ENCODE results near the gene ZNF292. TPM values are rescaled to one million over a fixed set of nuclear protein-coding genes. Genes with fewer than 3 reads are reported as not detected.
"Not testable (repeated sequence)": the region's sequence is repeated elsewhere in the genome, so short reads cannot be mapped to it uniquely, and the experiment has no call there.

Gene ZNF292
- total RNA-seq, 1 donor from 2014 or later: 84.1 TPM

DNA sequence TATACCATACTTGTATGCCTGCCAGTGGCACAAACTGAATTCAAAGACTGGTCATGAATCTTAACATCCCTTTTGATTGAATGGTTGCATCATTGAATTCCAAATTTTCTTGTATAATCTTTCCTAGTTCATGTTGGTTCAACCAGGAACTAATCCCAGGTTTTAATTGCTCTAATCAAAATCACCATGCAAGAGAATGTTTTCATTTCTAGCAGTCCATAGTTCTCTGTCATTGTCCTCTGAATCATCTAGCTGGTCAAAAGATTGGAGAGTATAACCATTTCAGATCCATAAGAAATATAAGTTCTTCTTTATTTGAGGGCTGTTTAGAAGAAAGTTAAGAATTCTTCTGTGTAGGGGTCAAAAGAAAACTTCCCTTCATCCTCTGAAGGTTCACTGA, 57.2 kb downstream of the ZNF292 start:
- DNase-seq (ENCODE audit: low spot score): no peak

DNA sequence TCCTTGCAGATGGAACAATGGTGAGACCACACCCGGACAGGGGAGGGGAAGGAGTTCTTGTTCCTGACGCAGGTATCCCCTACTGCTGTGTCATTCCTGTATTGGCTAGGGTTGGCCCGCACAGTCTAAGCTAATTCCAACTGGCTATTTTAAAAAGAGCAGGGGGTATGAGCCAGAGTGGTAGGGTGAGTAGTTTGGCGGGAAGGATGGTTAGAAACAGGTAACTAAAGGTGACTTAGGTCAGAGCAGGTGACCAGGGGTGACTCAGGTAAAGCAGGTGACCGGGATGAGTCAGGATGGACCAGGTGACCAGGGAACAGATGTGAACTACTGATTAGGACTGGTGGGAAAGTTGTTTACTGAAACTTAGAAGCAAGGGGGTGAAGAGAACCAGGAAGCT, 58.0 kb downstream of the ZNF292 start:
- peak; percentile 45 for DNase-seq (ENCODE audit: low spot score)

DNA sequence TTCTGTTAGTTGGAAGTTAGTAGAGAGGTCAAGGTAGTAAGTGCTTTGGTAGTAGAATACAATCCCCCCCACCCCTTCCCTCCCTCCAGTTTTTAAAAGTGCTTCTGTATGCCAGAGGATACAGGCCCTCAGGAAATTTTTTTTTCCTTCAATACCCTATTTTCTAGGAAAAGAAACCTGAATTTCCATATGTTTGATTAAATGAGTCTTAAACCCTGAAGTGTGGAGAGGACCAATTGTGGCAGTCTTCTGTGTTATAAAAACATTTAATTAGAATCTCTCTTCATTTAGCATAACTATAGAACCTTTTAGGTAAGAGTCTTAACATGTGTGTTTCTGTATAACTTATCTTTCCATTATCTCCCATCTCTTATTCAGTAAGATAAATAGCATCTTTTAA, 59.5 kb downstream of the ZNF292 start:
- DNase-seq (ENCODE audit: low spot score): no peak

DNA sequence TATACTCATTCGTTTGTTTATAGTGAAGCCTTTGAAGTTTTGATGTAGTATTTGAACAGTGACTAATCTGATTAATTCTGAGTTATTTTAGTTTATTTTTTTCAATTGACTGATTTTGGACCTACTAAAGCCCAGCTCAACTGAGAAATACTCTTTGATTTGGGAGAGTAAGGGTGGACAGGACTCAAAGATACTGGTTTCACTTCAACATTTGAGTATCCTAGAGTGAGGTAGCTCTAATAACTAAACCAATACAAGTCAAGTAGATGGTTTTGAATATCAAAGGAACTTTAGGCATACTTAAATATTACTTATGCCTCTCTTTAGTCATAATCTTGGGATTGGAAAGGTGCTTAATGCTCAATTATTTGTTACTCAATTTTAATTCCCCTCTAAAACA, 65.6 kb downstream of the ZNF292 start:
- no peak for DNase-seq (ENCODE audit: low spot score)

DNA sequence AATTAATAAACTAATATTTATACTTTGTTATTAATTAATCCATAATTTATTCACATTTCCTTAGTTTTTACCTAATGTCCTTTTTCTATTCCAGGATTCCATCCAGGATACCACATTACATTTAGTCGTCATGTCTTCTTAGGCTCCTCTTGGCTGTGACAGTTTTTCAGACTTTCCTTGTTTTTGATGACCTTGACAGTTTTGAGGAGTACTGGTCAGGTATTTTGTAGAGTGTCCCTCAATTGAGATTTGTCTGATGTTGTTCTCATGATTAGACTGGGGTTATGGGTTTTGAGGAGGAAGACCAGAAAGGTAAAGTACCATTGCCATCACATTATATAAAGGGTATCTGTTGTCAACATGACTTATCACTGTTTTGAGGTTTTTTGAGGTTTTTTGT, 67.3 kb downstream of the ZNF292 start:
- no peak for DNase-seq (ENCODE audit: low spot score)

DNA sequence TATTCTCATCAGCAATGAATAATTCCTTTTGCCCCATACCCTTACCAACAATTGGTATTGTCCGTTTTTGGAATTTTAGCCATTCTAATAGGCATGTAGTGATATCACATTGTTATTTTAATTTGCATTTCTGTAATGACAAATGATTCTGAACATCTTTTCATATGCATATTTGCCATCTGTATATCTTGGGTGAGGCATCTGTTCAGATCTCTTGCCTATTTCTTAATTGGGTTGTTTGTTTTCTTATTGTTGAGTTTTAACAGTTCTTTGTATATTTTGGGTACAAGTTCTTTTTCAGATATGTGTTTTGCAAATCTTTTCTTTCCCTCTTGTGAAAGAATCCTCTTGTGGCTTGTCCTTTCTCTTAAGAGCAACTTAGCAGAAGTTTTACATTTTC, 69.6 kb downstream of the ZNF292 start:
- DNase-seq (ENCODE audit: low spot score): no peak

DNA sequence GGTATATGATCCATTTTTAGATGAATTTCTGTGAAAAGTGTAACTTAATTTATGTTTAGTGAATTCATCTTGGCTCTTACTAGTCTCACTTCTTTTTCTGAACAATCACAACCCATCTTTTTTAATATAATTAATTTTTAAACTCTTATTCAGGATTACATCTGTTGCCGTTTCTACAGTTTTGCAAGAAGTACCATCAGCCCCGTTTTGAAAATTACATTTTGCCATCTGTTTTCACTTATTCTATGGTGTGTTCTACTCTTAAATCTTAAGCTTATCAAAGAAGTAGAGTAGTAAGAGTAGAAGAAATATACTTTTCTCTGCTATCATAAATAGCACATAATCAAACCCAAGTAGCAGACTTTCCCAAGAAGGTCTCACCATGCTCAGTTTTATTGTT, 70.1 kb downstream of the ZNF292 start:
- no peak for DNase-seq (ENCODE audit: low spot score)

DNA sequence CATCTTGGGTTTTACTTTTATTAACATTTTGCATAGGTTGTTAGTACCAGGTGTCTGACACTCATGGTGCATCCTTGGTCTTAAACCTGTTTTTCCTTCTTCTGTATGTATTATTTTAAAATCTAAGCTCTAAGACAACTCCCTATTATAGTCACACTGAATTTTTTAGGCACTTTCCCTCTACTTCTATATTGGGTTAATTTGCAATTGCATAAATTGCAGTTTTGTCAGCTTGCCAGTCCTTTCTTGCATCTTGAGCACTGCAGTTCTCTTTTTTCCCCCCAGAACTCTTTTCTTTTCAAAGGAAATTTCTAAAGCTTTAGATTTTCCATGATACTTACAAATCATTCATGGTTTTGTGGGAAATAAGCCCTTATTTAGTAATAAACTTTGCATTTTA, 70.6 kb downstream of the ZNF292 start:
- no peak for DNase-seq (ENCODE audit: low spot score)

DNA sequence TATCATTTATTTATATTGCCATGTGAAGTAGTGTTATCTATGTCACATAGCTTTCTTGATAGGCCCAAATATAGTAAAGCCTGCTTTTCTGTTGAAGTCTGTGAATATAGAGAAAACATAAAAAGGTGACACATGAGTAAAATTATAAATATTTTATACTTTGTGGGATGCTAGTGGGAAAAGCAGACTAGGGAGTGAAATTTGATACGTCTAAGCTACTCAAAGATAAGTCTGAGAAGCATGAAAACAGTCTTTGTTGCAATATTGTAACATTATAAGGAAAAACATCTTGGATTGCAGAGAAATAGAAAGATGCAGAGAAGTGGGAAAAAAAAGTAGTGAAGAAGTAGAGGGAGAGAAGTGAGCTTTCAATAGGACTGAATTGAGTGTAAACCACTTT, 75.4 kb downstream of the ZNF292 start:
- DNase-seq (ENCODE audit: low spot score): no peak

DNA sequence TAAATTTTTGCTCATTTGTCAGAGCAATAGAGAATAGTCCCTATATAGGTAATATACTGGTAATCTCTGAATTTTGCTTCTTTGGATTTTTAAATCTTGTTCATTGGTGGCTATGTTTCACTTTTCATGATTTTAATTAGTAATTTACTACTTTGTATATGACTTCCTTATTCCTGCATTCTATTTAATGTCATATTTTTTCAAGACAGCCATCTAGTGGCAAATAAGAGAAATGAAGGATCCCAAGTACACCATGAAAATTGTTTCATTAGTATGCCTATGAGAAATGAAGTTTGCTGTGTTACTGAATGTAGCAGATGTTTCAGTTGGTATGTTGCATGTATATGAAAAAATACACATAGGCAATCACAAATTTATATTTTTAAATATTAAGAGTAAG, 82.4 kb downstream of the ZNF292 start:
- DNase-seq (ENCODE audit: low spot score): no peak

DNA sequence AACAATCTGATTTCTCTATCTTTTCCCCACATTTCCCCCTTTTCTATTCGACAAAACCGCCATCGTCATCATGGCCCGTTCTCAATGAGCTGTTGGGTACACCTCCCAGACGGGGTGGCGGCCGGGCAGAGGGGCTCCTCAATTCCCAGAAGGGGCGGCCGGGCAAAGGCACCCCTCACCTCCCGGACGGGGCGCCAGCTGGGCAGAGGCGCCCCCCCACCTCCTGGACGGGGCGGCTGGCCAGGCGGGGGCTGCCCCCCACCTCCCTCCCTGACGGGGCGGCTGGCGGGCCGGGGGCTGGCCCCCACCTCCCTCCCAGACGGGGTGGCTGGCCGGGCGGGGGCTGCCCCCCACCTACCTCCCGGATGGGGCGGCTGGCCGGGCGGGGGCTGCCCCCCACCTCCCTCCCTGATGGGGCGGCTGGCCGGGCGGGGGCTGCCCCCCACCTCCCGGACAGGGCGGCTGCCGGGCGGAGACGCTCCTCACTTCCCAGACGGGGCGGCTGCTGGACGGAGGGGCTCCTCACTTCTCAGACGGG, 83.8 kb downstream of the ZNF292 start:
- not testable (repeated sequence) for DNase-seq (ENCODE audit: low spot score)

DNA sequence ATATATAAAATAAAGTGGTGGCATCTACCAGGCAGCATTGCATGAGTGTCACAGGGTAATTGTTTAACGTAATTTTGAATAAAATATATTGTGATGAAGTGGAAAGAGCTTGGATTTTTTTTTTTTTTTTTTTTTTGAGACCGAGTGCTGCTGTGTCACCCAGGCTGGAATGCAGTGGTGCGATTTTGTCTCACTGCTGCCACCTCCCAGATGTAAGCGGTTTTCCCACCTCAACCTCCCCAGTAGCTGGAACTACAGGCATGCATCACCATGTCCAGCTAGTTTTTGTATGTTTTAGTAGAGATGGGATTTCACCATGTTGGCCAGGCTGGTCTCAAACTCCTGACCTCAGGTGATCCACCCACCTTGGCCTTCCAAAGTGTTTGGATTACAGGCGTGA, 85.9 kb downstream of the ZNF292 start:
- DNase-seq (ENCODE audit: low spot score): no peak

DNA sequence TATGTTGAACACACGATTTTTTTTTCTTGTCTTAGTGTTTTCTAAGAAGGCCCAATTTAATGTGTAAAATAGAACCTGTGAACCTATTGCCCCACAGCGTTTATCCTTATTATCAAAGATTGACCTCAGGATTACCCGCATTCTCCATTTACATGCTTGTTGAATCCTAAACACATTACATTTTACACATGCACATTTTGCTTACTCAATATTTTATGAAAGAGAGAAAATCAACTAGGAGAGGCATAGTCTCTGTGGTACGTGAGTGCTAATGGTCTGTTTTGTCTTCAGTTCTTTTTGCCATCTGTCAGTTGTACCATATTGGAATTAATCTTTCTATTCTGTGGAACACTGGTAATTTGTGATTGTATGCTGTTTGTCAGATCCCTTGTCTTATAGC, 86.9 kb downstream of the ZNF292 start:
- DNase-seq (ENCODE audit: low spot score): no peak

DNA sequence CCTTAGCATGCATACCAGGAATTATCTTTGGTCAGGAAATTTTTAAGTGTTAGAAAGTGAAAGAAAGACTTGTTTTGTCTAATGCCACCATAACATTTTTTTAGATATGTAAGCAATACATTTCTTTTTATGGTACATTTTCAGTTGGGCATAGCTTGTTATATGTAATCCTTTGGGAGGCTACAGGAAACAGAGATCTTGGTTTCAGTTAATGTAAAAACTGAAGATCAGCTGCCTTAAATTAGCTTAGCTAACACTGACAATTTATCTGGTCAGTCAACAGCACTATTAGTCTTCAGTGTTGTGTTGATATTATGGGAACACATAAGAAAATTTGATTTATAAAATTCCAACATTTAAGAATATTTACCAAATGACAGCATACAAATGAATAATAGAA, 88.4 kb downstream of the ZNF292 start:
- no peak for DNase-seq (ENCODE audit: low spot score)

DNA sequence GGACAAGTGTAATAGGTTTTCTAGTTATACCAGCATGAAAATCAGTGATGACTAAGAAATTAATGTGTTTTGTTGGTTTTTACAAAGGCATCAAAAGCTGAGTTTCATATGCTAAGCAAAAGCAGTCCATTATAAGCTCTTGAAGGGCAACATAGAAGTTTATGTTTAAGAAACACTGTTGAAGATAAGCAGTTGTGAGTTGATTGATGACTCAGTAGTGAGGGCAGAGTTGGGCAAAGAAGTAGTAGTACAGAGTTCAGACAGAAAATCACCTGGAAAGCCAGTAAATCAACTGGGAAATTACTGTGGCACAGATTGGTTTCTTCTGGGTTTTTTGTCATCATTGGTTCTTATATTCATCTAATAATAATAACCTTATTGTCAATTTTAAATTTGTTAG, 89.0 kb downstream of the ZNF292 start:
- DNase-seq (ENCODE audit: low spot score): no peak

DNA sequence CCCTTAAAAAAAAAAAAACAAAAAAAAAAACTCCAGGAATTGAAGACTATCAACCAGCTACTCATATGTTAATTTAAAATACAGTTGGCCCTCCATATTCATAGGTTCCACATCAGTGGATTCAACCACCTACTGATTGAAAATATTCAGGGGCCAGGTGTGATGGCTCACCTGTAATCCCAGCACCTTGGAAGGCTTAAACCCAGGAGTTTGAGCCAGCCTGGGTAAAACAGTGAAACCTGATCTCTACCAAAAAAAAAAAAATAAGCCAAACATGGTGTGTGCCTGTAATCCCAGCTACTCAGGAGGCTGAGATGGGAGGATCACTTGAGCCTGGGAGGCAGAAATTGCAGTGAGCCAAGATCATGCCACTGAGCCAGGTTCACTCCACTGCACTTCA, 94.7 kb downstream of the ZNF292 start:
- DNase-seq (ENCODE audit: low spot score): no peak

DNA sequence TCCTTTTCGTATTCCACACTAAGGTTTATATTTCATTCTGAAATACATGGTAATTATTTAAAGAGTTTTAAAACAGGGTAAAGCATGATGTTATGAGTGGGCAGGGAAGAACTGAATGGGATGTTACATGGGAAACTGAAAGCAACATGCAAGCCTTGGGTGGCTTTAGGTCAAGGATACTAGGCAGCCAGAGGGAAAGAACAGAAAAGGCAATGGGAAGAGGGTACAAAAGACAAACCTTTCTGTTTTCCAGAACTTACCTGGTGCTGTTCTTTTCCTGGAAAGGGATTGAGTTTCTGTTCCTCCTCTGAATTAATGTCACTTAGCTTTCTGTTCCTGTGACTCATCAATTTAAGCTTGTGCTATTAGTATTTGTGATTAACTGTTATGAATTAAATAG, 95.9 kb downstream of the ZNF292 start:
- no peak for DNase-seq (ENCODE audit: low spot score)

DNA sequence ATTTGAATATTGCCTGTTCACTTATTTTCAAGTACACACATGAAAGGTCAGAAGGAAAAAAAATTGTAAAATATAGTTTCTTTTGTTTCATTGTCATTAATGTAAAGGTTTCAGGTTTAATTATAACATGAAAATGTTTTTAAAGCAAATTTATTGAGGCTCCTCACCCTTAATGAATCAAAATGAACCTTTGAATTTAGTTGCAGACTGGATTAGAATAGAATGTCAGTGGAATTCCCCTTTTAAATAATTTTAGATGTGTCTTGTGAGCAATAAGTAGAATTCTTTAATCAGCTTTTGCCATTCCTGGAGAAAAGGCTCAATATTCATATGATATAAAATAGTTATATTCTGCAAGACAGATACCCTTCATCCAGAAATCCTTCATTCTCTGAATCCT, 96.4 kb downstream of the ZNF292 start:
- no peak for DNase-seq (ENCODE audit: low spot score)

DNA sequence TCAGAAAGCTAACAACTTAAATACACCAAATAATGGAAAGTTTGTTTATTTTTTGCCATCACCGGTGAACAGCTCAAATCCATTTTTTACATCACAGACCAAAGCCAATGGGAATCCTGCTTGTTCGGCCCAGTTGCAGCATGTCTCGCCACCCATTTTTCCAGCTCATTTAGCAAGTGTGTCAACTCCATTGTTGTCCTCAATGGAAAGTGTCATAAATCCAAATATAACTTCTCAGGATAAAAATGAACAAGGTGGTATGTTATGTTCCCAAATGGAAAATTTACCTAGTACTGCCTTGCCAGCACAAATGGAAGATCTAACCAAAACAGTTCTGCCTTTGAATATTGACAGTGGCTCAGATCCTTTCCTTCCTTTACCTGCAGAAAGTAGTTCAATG, 101.7 kb downstream of the ZNF292 start:
- no peak for DNase-seq (ENCODE audit: low spot score)

DNA sequence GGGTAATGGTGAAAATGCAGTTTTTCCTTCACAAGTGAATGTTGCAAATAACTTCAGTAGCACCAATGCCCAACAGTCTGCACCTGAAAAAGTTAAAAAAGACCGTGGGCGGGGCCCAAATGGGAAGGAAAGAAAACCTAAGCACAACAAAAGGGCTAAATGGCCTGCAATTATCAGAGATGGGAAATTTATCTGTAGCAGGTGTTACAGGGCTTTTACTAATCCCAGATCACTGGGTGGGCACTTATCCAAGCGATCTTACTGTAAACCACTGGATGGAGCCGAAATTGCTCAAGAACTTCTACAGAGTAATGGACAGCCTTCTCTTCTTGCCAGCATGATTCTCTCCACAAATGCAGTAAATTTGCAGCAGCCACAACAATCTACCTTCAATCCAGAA, 102.2 kb downstream of the ZNF292 start:
- no peak for DNase-seq (ENCODE audit: low spot score)

DNA sequence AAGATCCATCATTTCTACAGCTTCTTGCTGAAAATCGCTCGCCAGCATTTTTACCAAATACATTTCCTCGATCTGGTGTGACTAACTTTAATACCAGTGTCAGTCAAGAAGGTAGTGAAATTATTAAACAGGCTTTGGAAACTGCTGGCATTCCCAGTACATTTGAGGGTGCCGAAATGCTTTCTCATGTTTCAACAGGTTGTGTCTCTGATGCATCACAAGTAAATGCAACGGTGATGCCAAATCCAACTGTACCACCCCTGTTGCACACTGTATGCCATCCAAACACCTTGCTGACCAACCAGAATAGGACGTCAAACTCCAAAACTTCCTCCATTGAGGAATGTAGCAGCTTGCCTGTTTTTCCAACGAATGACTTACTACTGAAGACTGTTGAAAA, 102.6 kb downstream of the ZNF292 start:
- DNase-seq (ENCODE audit: low spot score): no peak

DNA sequence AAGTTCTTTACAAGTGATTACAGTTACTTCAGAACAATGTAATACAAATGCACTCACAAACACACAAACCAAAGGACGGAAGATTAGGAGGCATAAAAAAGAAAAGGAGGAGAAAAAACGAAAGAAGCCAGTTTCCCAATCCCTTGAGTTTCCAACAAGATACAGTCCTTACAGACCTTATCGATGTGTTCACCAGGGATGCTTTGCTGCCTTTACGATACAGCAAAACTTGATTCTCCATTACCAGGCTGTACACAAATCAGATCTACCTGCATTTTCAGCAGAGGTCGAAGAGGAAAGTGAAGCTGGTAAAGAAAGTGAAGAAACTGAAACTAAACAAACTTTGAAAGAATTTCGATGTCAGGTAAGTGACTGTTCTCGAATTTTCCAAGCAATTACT, 104.4 kb downstream of the ZNF292 start:
- no peak for DNase-seq (ENCODE audit: low spot score)

DNA sequence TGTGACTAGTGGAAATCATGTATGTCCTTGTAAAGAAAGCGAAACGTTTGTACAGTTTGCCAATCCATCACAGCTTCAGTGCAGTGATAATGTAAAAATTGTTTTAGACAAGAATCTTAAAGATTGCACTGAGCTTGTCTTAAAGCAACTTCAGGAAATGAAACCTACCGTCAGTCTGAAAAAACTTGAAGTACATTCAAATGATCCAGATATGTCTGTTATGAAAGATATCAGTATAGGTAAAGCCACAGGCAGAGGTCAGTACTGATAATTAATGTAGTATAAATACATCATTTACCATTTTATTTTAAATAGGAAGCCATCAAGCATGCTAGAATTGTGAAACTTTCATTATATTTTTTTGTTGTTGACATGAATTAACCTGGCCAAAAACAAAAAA, 106.2 kb downstream of the ZNF292 start:
- DNase-seq (ENCODE audit: low spot score): no peak

DNA sequence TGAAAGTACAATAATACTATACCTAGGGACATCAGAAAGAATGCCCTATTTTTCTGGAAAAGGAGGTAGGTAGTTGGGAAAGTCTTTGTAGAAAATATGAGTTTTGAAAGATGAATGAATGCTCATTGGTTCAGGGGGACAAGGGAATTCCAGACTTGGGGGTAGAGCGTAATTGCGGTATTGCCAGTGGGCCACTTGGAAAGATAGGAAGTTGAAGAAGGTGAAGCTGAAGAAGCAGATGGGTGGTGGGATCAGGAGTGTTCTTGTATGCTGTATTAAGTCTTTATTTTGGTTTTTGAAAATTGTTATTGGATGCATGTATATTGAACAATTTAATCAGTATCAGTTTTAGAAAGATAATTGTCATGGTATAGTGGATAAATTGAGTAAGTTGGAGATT, 109.1 kb downstream of the ZNF292 start:
- DNase-seq (ENCODE audit: low spot score): no peak

Measured in ureter (tissue), 1 donor.